HCT116 (cell line): ENCODE measurements around the gene SON. TPM values are rescaled to one million over a fixed set of nuclear protein-coding genes. Genes with fewer than 3 reads are reported as not detected.

Experiments used
- ATAC-seq: fragments of 200-7000 bp; cut with Tn5 transposase; 2 replicates; pipeline ENCODE4 v1.9.1; 2020; ENCODE audit warnings: mild to moderate bottlenecking, moderate library complexity
- BruUV-seq: library from RNA; stranded (reverse); fragments of 400-500 nt; replicated peaks from 2 replicates; lab custom pipeline; 2021; lab: Mats Ljungman, UMichigan
- CTCF ChIA-PET: fragments of 300-600 bp; sonication (Branson Sonifier 250); formaldehyde crosslinking; loops from one replicate; lab custom pipeline; 2021; ENCODE audit warnings: antibody characterized with exemption; lab: Charles Lee
- POLR2A ChIA-PET: fragments of 300-600, 350-600 bp; sonication (Branson Sonifier 250); formaldehyde crosslinking; loops from one replicate; lab custom pipeline; 2021; ENCODE audit warnings: antibody characterized with exemption; lab: Charles Lee
- RAD21 ChIA-PET, 2 experiments: fragments of 300-600 bp; sonication (Branson Sonifier 250); formaldehyde crosslinking; loops; one replicate each; lab custom pipeline; 2023; ENCODE audit warnings: low total read pairs in 2 of 2; ENCODE audit not compliant: uncharacterized antibody in 2 of 2, unreplicated experiment in 2 of 2, low non-redundant PET in 1 of 2; lab: Charles Lee
- DNase-seq: peaks from one replicate; pipeline ENCODE4 v3.0.0-alpha.2; 2010; ENCODE audit warnings: low read depth, low spot score
- H2AFZ ChIP-seq: fragments of 200-600 bp; shearing (Covaris generic), sonication (generic); 2 replicates; pipeline ENCODE4 v1.6.1; 2017; ENCODE audit warnings: low read depth, mixed run types, mixed read lengths, antibody characterized with exemption, low read length; ENCODE audit not compliant: poor library complexity, severe bottlenecking
- H3K27ac ChIP-seq: 2 replicates; pipeline ENCODE4 v1.5.1; 2012; ENCODE audit warnings: low read depth, low read length
- H3K27me3 ChIP-seq: fragments of 200-600 bp; sonication (generic); 2 replicates; pipeline ENCODE4 v1.6.1; 2016; ENCODE audit warnings: mixed run types, low read length, mixed read lengths; ENCODE audit not compliant: insufficient read depth
- H3K36me3 ChIP-seq, 2 experiments: fragments of 200-500 bp in 1 of 2; fragments of 200-600 bp in 1 of 2; sonication (Bioruptor generic) in 1 of 2; sonication (generic) in 1 of 2; 2 replicates each; pipeline versions ENCODE4 v1.5.1 to v1.6.1; 2014 to 2016; ENCODE audit warnings: low read length in 2 of 2, inconsistent platforms in 1 of 2, mixed read lengths in 1 of 2, mixed run types in 1 of 2; ENCODE audit not compliant: insufficient read depth in 2 of 2, control insufficient read depth in 1 of 2
- H3K4me1 ChIP-seq, 2 experiments: fragments of 200-600 bp in 1 of 2; sonication (generic) in 1 of 2; 2 replicates each; pipeline versions ENCODE4 v1.5.1 to v1.6.1; 2012 to 2017; ENCODE audit warnings: low read length in 2 of 2, inconsistent platforms in 1 of 2, mild to moderate bottlenecking in 1 of 2, mixed read lengths in 1 of 2, mixed run types in 1 of 2, moderate library complexity in 1 of 2; ENCODE audit not compliant: insufficient read depth in 2 of 2, control insufficient read depth in 1 of 2
- H3K4me2 ChIP-seq: fragments of 200-600 bp; sonication (generic); 2 replicates; pipeline ENCODE4 v1.6.1; 2017; ENCODE audit warnings: mixed run types, low read length, mixed read lengths
- H3K4me3 ChIP-seq, 2 experiments: fragments of 200-600 bp in 1 of 2; sonication (generic) in 1 of 2; replicated peaks in 1 of 2; 2 replicates each; pipeline ENCODE4 v1.5.1; 2011 to 2016; ENCODE audit warnings: low read length in 2 of 2, control low read depth in 1 of 2, low read depth in 1 of 2, mild to moderate bottlenecking in 1 of 2, mixed read lengths in 1 of 2, mixed run types in 1 of 2
- H3K79me2 ChIP-seq: fragments of 200-600 bp; sonication (generic); 2 replicates; pipeline ENCODE4 v1.6.1; 2017; ENCODE audit warnings: mild to moderate bottlenecking, mixed run types, low read length, moderate library complexity, mixed read lengths; ENCODE audit not compliant: insufficient read depth
- H3K9ac ChIP-seq: fragments of 200-600 bp; sonication (generic); 2 replicates; pipeline ENCODE4 v1.6.1; 2016; ENCODE audit warnings: low read length, mixed read lengths
- H3K9me2 ChIP-seq: fragments of 200-600 bp; sonication (generic), shearing (Covaris generic); 2 replicates; pipeline ENCODE4 v1.6.1; 2017; ENCODE audit warnings: mixed run types, mild to moderate bottlenecking, moderate library complexity; ENCODE audit not compliant: insufficient read depth
- H3K9me3 ChIP-seq, 2 experiments: fragments of 200-500 bp in 1 of 2; fragments of 200-600 bp in 1 of 2; sonication (Bioruptor generic) in 1 of 2; sonication (generic) in 1 of 2; 2 replicates each; pipeline ENCODE4 v1.6.1; 2014 to 2017; ENCODE audit warnings: low read length in 2 of 2, mixed read lengths in 2 of 2, inconsistent platforms in 1 of 2, low read depth in 1 of 2, mild to moderate bottlenecking in 1 of 2, mixed run types in 1 of 2, moderate library complexity in 1 of 2; ENCODE audit not compliant: control insufficient read depth in 1 of 2, insufficient read depth in 1 of 2
- H4K20me1 ChIP-seq: fragments of 200-600 bp; sonication (generic), shearing (Covaris generic); 2 replicates; pipeline ENCODE4 v1.6.1; 2017; ENCODE audit warnings: mixed run types, mild to moderate bottlenecking, moderate library complexity; ENCODE audit not compliant: insufficient read depth
- CEBPB ChIP-seq: IDR thresholded peaks from 2 replicates; pipeline ENCODE4 v1.6.1; 2012; ENCODE audit warnings: low read depth
- EGR1 ChIP-seq: IDR thresholded peaks from 2 replicates; pipeline ENCODE4 v1.6.1; 2012; ENCODE audit warnings: low read depth
- EZH2phosphoT487 ChIP-seq: fragments of 200-600 bp; IDR thresholded peaks from 2 replicates; pipeline ENCODE4 v1.6.1; 2018; ENCODE audit warnings: antibody characterized with exemption, borderline replicate concordance
- FOSL1 ChIP-seq: IDR thresholded peaks from 2 replicates; pipeline ENCODE4 v1.6.1; 2012; ENCODE audit warnings: low read depth
- JUND ChIP-seq: IDR thresholded peaks from 2 replicates; pipeline ENCODE4 v1.6.1; 2012
- RAD21 ChIP-seq: IDR thresholded peaks from 2 replicates; pipeline ENCODE4 v1.6.1; 2012; ENCODE audit warnings: low read depth, mild to moderate bottlenecking
- SIN3A ChIP-seq: IDR thresholded peaks from 2 replicates; pipeline ENCODE4 v1.6.1; 2012; ENCODE audit warnings: low read depth
- SP1 ChIP-seq: IDR thresholded peaks from 2 replicates; pipeline ENCODE4 v1.6.1; 2012; ENCODE audit warnings: low read depth
- YY1 ChIP-seq: IDR thresholded peaks from 2 replicates; pipeline ENCODE4 v1.6.1; 2011; ENCODE audit warnings: low read length, low read depth, moderate library complexity, mild to moderate bottlenecking; ENCODE audit not compliant: insufficient replicate concordance; ENCODE audit errors: extremely low read depth
- ZNF274 ChIP-seq: fragments of 200-500 bp; sonication (Bioruptor generic); IDR thresholded peaks from 2 replicates; pipeline ENCODE4 v1.6.1; 2014; ENCODE audit warnings: mild to moderate bottlenecking, low read depth, low read length, inconsistent platforms
- intact Hi-C: fragments of 100-400 bp; cut with micrococcal nuclease; formaldehyde crosslinking; loops from 2 replicates; pipeline ENCODE4 v1.10.0; 2022
- total RNA-seq: library from RNA; stranded (reverse); gene quantifications from one replicate; pipeline ENCODE4 v1.2.1, GENCODE V29; 2021; ENCODE audit not compliant: unreplicated experiment
- TF ChIP-seq, protein P1 (sequence below): IDR thresholded peaks from 2 replicates; pipeline ENCODE4 v1.6.1; 2012

Gene SON
- total RNA-seq, 1 experiment from 2014 or later = 195 TPM

- TF ChIP-seq YY1 = no peak
- no peak for ATAC-seq
- Histone ChIP-seq H3K9me2 (no peaks in the 10 kb centered on the region), H3K4me2 (no peak overlapping the region), H3K36me3 (peaks cover 0 to 12% of the 10 kb centered on the region in 2 experiments; a peak in 3 of 4 replicates), H3K9me3 (no peaks in the 10 kb centered on the region), H2AFZ (no peak overlapping the region), H3K4me3 (no peak overlapping the region), H3K4me1 (no peaks in the 10 kb centered on the region), H3K9ac (no peak overlapping the region), H3K27ac (no peak overlapping the region), H4K20me1 (no peaks in the 10 kb centered on the region), H3K27me3 (no peaks in the 10 kb centered on the region), H3K79me2 (no peaks in the 10 kb centered on the region)
- ChIA-PET CTCF (no interaction called here), POLR2A (no interaction called here), RAD21 (no interaction called here)
- intact Hi-C loops = no loop called here
- no TSS peak for BruUV-seq
- DNase-seq = no peak
Observed at GRCh38 chr21:33618407-33618806, 75.6 kb downstream of the SON start.

- H3K9ac ChIP-seq = no peak overlapping the region
- ChIA-PET POLR2A (no interaction called here), RAD21 (no interaction called here), CTCF (interaction anchor here (3.2 kb wide), 1 partner anchor 14 kb away, joined by 25 read pairs; no protein-coding TSS in a partner anchor)
- no peaks in the 10 kb centered on the region for H4K20me1 ChIP-seq
- TF ChIP-seq SP1 = no peak
- TF ChIP-seq CEBPB = no peak
- no peak for TF ChIP-seq JUND
- TF ChIP-seq YY1 = no peak
- TF ChIP-seq EZH2phosphoT487 = no peak
- TF ChIP-seq RAD21 = no peak
- no peak for TF ChIP-seq SIN3A
- TF ChIP-seq, protein P1, sequence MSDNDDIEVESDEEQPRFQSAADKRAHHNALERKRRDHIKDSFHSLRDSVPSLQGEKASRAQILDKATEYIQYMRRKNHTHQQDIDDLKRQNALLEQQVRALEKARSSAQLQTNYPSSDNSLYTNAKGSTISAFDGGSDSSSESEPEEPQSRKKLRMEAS = no peak
- TF ChIP-seq EGR1 = no peak
- TF ChIP-seq FOSL1 = no peak
- TF ChIP-seq ZNF274 = no peak
- BruUV-seq = TSS peak; percentile 13
- DNase-seq = no peak
- H3K79me2 ChIP-seq = no peaks in the 10 kb centered on the region
- H3K27me3 ChIP-seq = no peaks in the 10 kb centered on the region
- H3K4me3 ChIP-seq = no peak overlapping the region
- H3K9me3 ChIP-seq = no peaks in the 10 kb centered on the region
- H3K4me2 ChIP-seq = no peak overlapping the region
- H2AFZ ChIP-seq = no peak overlapping the region
- no peaks in the 10 kb centered on the region for H3K4me1 ChIP-seq
- intact Hi-C loops = no loop called here
- no peak overlapping the region for H3K27ac ChIP-seq
- H3K9me2 ChIP-seq = no peaks in the 10 kb centered on the region
- peaks cover 0 to 9% of the 10 kb centered on the region in 2 experiments; a peak in 3 of 4 replicates for H3K36me3 ChIP-seq
- no peak for ATAC-seq
Observed at GRCh38 chr21:33619726-33620125, 76.9 kb downstream of the SON start.
